Measurements from ENCODE around the gene USP54. TPM values are rescaled to one million over a fixed set of nuclear protein-coding genes. Genes with fewer than 3 reads are reported as not detected.

Gene USP54
- total and polyA plus RNA-seq, 2 experiments from 2014 or later: 15.1 to 27.4 TPM

GRCh38 chr10:73480158-73480557, 111.0 kb downstream of the USP54 start:
- no peaks in the 10 kb centered on the region; the same call in 2 of the 3 replicates for H3K9me3 Mint-ChIP-seq
- H3K9me2 ChIP-seq (ENCODE audit: insufficient read depth): no peaks in the 10 kb centered on the region
- H3K27me3 Mint-ChIP-seq (ENCODE audit: insufficient read depth, low read depth, poor library complexity): no peaks in the 10 kb centered on the region
- DNase-seq (ENCODE audit: low spot score) (no peak), ATAC-seq (no peak)
- no peaks in the 10 kb centered on the region for H3F3A ChIP-seq (replicated peaks; ENCODE audit: low read depth)
- H3K36me3 ChIP-seq (ENCODE audit: insufficient read depth): peaks cover 4% of the 10 kb centered on the region; the same call in 1 of the 2 replicates
- no peak overlapping the region for H3K4me3 ChIP-seq
- no peak overlapping the region for H3K4me3 Mint-ChIP-seq
- no peak overlapping the region for H2AFZ ChIP-seq
- H3K4me1 ChIP-seq (ENCODE audit: insufficient read depth): no peaks in the 10 kb centered on the region
- H4K20me1 ChIP-seq (replicated peaks; ENCODE audit: insufficient read depth): no peaks in the 10 kb centered on the region
- no peak for TF ChIP-seq NANOG (IDR thresholded peaks at IDR 0.05; ENCODE audit: borderline replicate concordance)
- TF ChIP-seq STAT1 (IDR thresholded peaks at IDR 0.05; ENCODE audit: unreplicated experiment): no peak
- no peak for TF ChIP-seq EZH2 (IDR thresholded peaks at IDR 0.05; ENCODE audit: low read depth, unreplicated experiment)
- no peak for TF ChIP-seq REST (IDR thresholded peaks at IDR 0.05; ENCODE audit: unreplicated experiment)
- TF ChIP-seq POLR2AphosphoS5 (IDR thresholded peaks at IDR 0.05; ENCODE audit: low read depth): no peak
- no peak for TF ChIP-seq ZNF331 (CRISPR knock-in tag; IDR thresholded peaks at IDR 0.05; ENCODE audit: low read depth)
- TF ChIP-seq ZNF462 (CRISPR knock-in tag; IDR thresholded peaks at IDR 0.05): no peak
- no peak for TF ChIP-seq EZH2phosphoT487 (IDR thresholded peaks at IDR 0.05; ENCODE audit: unreplicated experiment)
- TF ChIP-seq JUNB (IDR thresholded peaks at IDR 0.05; ENCODE audit: unreplicated experiment): no peak
- no peak for TF ChIP-seq ZNF114 (CRISPR knock-in tag; IDR thresholded peaks at IDR 0.05)
- no peak for TF ChIP-seq ETS1 (IDR thresholded peaks at IDR 0.05)
- TF ChIP-seq CTCF (conservative IDR thresholded peaks at IDR 0.05; ENCODE audit: low read depth in 2 of 2): no peak
- no peak for TF ChIP-seq CREB1 (CRISPR knock-in tag; IDR thresholded peaks at IDR 0.05; ENCODE audit: low read depth)
- H3K4me1 Mint-ChIP-seq: no peaks in the 10 kb centered on the region
- no peak overlapping the region for H3K4me2 ChIP-seq
- peaks cover 15% of the 10 kb centered on the region for H3K36me3 Mint-ChIP-seq (ENCODE audit: low read depth)
- no peak overlapping the region for H3K27ac ChIP-seq (ENCODE audit: low read depth)
- H3K27ac Mint-ChIP-seq: no peak overlapping the region
- no peaks in the 10 kb centered on the region for H3K27me3 ChIP-seq (ENCODE audit: insufficient read depth)
- H3K79me2 ChIP-seq (replicated peaks; ENCODE audit: insufficient read depth): peaks cover 45% of the 10 kb centered on the region

Measured in GM23338 (cell line).